SK-N-MC (cell line): ENCODE results near the gene ZBTB8B.
"Not testable (repeated sequence)": the region's sequence is repeated elsewhere in the genome, so short reads cannot be mapped to it uniquely, and the experiment has no call there.

Source experiments
- EZH2 ChIP-seq: fragments of 200-600 bp; sonication (generic); IDR thresholded peaks from one replicate; pipeline ENCODE4 v1.6.1; 2017; ENCODE audit warnings: antibody characterized with exemption
- FOXP2 ChIP-seq: optimal IDR thresholded peaks from 2 replicates; pipeline ENCODE3; 2011; ENCODE audit warnings: mild to moderate bottlenecking, moderate library complexity; ENCODE audit not compliant: insufficient read depth; ENCODE audit errors: extremely low read length, control extremely low read depth
- POLR2AphosphoS5 ChIP-seq: IDR thresholded peaks from 2 replicates; pipeline ENCODE4 v1.6.1; 2012; ENCODE audit warnings: mild to moderate bottlenecking, low read depth, low read length, borderline replicate concordance

DNA sequence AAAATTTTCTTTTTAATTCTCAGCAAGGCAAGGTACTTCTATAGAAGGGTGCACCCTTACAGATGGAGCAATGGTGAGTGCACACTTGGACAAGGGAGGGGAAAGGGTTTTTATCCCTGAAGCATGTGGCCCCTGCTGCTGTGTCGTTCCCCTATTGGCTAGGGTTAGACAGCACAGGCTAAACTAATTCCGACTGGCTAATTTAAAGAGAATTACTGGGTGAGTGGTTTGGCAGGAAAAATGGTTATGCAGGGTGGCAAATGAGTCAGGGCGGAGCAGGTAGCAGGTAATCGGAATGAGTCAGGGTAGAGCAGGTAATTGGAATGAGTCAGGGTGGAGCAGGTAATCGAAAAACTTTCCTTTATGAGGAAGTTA lies 15.4 kb upstream of the ZBTB8B start:
- not testable (repeated sequence) for TF ChIP-seq EZH2, POLR2AphosphoS5, FOXP2
